ENCODE data around the gene ZNF664.

- TF ChIP-seq CTCF (conservative IDR thresholded peaks at IDR 0.05; ENCODE audit: low read length) (no peak), EZH2phosphoT487 (IDR thresholded peaks at IDR 0.05; ENCODE audit: borderline replicate concordance, low read depth, low read length) (no peak)
Observed at GRCh38 chr12:124037331-124037730, 64.3 kb downstream of the ZNF664 start.
